Measurements from ENCODE around the gene PCDHA8.

DNA sequence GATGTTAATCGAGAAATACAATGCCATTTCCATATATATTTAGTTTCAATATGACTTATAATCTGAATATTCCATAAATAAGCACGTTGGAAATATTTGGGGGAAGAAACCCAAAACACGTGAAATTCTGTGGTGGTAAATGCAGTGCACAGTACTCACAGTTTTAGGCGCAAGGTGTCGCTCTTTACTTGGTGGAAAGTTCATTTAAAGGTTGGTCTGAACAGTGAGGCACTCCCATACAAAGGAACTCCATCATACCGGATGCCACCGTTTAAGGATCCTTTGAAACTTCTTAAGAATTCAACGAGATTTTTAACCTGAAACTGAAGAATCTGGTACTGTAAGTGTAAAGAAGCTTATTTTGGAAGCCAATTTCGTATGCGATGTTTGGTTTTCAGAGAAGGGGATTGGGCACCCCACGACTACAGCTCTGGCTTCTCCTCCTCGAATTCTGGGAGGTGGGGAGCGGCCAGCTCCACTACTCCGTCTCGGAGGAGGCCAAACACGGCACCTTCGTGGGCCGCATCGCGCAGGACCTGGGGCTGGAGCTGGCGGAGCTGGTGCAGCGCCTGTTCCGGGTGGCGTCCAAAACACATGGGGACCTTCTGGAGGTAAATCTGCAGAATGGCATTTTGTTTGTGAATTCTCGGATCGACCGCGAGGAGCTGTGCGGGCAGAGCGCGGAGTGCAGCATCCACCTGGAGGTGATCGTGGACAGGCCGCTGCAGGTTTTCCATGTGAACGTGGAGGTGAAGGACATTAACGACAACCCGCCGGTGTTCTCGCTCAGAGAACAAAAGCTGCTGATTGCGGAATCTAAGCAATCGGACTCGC lies 28.0 kb downstream of the PCDHA8 start, which contains the start of gene PCDHA11:
- TF ChIP-seq SUZ12 (IDR thresholded peaks at IDR 0.05; ENCODE audit: extremely low read depth, insufficient read depth, insufficient read length): no peak
- TF ChIP-seq YY1 (IDR thresholded peaks at IDR 0.05; ENCODE audit: insufficient read depth, insufficient read length): no peak
- no peak for TF ChIP-seq ZNF274 (IDR thresholded peaks at IDR 0.05; ENCODE audit: low read depth, low read length)

Measured in NT2/D1 (cell line).